ENCODE measurements around the gene BCAP31.

The BCAP31 gene

GRCh38 chrX:153669901-153670731 is 54.1 kb downstream of the BCAP31 start:
- DNase-seq (ENCODE audit: extremely low spot score): no peak
- ChIA-PET POLR2A (no interaction called here), CTCF (interaction anchor here (0.6 to 11.4 kb wide), 11 partner anchors 13 to 728 kb away, joined by 3 to 118 read pairs (median 5); partner anchors contain the start of gene SLC6A8)
- no peak for TF ChIP-seq CTCF (IDR thresholded peaks at IDR 0.05; ENCODE audit: control extremely low read depth, extremely low read depth, low read depth, missing control alignments)

GRCh38 chrX:153669174-153669890 is 54.9 kb downstream of the BCAP31 start:
- DNase-seq (ENCODE audit: extremely low spot score): peak; percentile 68
- ChIA-PET POLR2A (no interaction called here), CTCF (interaction anchor here (0.8 to 11.4 kb wide), 20 partner anchors 12 to 728 kb away, joined by 3 to 118 read pairs (median 6); no protein-coding TSS in a partner anchor)
- peak; percentile 64 for TF ChIP-seq CTCF (IDR thresholded peaks at IDR 0.05; ENCODE audit: control extremely low read depth, extremely low read depth, low read depth, missing control alignments)

- POLR2A ChIA-PET: no interaction called here
- TF ChIP-seq CTCF (IDR thresholded peaks at IDR 0.05; ENCODE audit: control extremely low read depth, extremely low read depth, low read depth, missing control alignments): no peak
- CTCF ChIA-PET: interaction anchor here (0.6 to 11.4 kb wide), 39 partner anchors 9 to 731 kb away, joined by 3 to 118 read pairs (median 6); no protein-coding TSS in a partner anchor
- no peak for DNase-seq (ENCODE audit: extremely low spot score)
These were observed 55.6 kb downstream of the BCAP31 start for GRCh38 chrX:153668423-153669173.

GRCh38 chrX:153667956-153668396 is 56.2 kb downstream of the BCAP31 start:
- TF ChIP-seq CTCF (IDR thresholded peaks at IDR 0.05; ENCODE audit: control extremely low read depth, extremely low read depth, low read depth, missing control alignments): peak; percentile 59
- DNase-seq (ENCODE audit: extremely low spot score): peak; percentile 74
- POLR2A ChIA-PET: no interaction called here
- CTCF ChIA-PET: interaction anchor here (0.6 to 11.4 kb wide), 35 partner anchors 9 to 731 kb away, joined by 3 to 118 read pairs (median 6); no protein-coding TSS in a partner anchor

- TF ChIP-seq CTCF (IDR thresholded peaks at IDR 0.05; ENCODE audit: control extremely low read depth, extremely low read depth, low read depth, missing control alignments): no peak
- ChIA-PET CTCF (interaction anchor here (0.7 to 11.4 kb wide), 39 partner anchors 8 to 730 kb away, joined by 3 to 118 read pairs (median 6); no protein-coding TSS in a partner anchor), POLR2A (no interaction called here)
- no peak for DNase-seq (ENCODE audit: extremely low spot score)
These were observed 56.8 kb downstream of the BCAP31 start for GRCh38 chrX:153667281-153667955.
